ENCODE results near the gene IQSEC1. TPM values are rescaled to one million over a fixed set of nuclear protein-coding genes. Genes with fewer than 3 reads are reported as not detected.
A peak's percentile ranks its signal among the peaks of the same experiment; 100 is the strongest.

IQSEC1 gene
- total and polyA plus RNA-seq, 8 donors, result 24.9 to 57.0 (median 34.2) TPM

DNA sequence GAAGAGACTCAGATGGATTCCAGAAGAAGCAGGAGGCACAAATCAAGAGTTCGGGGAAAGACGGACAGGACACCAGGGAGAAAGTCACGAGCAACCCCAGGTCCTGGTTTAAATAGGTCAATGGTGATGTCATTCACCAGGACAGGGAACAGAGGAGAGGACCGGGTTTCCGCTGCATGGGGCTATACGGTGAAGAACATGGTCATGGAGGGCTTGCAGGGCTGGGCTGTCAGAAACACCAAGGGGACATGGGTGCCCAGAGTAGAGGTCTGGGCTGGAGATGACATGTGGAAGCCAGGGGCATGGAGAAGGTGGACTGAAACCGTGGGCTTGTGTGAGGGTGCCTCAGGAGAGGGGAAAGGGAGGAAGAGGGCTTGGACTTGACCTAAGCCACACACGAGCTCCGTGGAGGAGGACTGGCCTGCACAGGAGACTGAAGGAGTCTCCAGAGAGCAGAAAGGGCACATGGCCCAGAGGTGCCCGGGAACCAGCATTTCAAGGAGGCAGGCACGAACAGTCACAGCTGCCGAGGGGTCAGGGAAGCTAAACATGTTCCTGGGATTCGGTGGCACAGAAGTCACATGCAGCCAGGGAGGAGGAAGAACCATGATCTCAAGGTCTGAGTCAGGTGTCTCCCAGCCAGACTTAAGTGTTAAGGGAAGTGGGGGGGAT is 177.7 kb downstream of the IQSEC1 start:
- H3K36me3 ChIP-seq, result peaks cover 0 to 33% of the 10 kb centered on the region in 2 donors
- no peak for DNase-seq
- no peak overlapping the region for H3K4me3 ChIP-seq
- H3K27me3 ChIP-seq, result no peaks in the 10 kb centered on the region
- H3K27ac ChIP-seq, result no peak overlapping the region
- peak; percentile 7 for ATAC-seq
- H3K4me1 ChIP-seq, result peaks cover 0 to 19% of the 10 kb centered on the region in 2 donors
- H3K9me3 ChIP-seq, result no peaks in the 10 kb centered on the region
- TF ChIP-seq CTCF (IDR thresholded peaks at IDR 0.05), result no peak
- intact Hi-C loops (cut with DNase I), result no loop called here

- Histone ChIP-seq H3K36me3 (peaks cover 0 to 24% of the 10 kb centered on the region in 2 donors), H3K4me1 (peaks cover 0 to 19% of the 10 kb centered on the region in 2 donors), H3K4me3 (no peak overlapping the region), H3K27me3 (peaks cover 0 to 8% of the 10 kb centered on the region in 2 donors), H3K9me3 (no peaks in the 10 kb centered on the region), H3K27ac (no peak overlapping the region)
- no peak for TF ChIP-seq CTCF (IDR thresholded peaks at IDR 0.05)
- DNase-seq, result no peak
- intact Hi-C loops (cut with DNase I), result no loop called here
- no peak for ATAC-seq
Observed at GRCh38 chr3:12894629-12895028, 178.6 kb downstream of the IQSEC1 start.

DNA sequence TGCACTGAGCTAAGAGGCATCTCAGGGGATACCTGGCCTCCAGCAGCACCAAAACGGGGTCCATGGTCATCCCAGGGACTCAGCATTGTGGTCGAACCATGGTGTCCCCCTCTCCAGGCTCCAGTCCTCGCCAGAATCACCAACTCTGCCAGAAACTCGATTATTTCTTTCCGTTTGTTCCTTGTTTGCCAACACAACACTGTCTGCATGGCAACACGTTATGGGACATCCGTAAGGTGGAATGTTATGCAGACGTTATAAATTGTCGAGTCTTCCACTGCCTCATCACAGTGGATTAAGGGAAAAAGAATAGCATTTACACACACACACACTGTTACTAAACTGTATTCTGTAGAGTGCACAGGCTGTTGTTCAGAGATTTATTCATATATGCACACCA is 179.4 kb downstream of the IQSEC1 start:
- Histone ChIP-seq H3K9me3 (no peaks in the 10 kb centered on the region), H3K27me3 (peaks cover 0 to 11% of the 10 kb centered on the region in 2 donors), H3K27ac (no peak overlapping the region), H3K36me3 (peaks cover 0 to 17% of the 10 kb centered on the region in 2 donors), H3K4me1 (peaks cover 0 to 19% of the 10 kb centered on the region in 2 donors), H3K4me3 (no peak overlapping the region)
- intact Hi-C loops (cut with DNase I), result no loop called here
- no peak for TF ChIP-seq CTCF (IDR thresholded peaks at IDR 0.05)
- ATAC-seq (no peak), DNase-seq (no peak)

DNA sequence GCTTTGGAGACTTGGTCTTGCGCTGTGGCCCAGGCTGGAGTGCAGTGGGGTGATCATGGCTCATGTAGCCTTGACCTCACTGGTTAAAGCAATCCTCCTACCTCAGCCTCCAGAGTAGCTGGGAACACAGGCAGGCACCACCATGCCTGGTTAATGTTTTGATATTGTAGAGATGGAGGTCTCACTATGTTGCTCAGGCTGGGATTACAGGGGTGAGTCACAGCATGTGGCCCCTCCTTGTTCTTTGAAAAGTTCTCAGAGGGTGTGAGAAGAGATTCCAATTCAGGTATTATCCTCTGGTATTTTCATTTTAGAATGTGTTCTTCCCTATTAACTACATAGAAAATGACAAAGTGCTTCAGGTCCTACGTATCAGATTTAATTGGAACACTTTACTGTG is 180.0 kb downstream of the IQSEC1 start:
- intact Hi-C loops (cut with DNase I), result no loop called here

DNA sequence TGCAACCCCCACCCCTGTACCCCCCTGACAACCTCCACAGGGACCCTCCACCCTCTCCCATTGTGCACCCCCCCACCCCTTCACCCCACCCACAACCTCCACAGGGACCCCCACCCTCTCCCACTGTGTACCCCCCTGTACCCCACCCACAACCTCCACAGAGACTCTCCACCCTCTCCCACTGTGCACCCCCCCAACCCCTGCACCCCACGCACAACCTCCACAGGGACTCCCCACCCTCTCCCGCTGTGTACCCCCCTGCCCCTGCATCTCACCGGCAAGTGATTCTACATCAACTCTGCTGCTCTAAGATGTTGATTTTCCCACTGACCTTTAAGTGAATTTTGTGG is 180.4 kb downstream of the IQSEC1 start:
- Histone ChIP-seq H3K27me3 (peaks cover 0 to 13% of the 10 kb centered on the region in 2 donors), H3K9me3 (no peaks in the 10 kb centered on the region), H3K36me3 (peaks cover 0 to 6% of the 10 kb centered on the region in 2 donors), H3K27ac (no peak overlapping the region), H3K4me1 (peaks cover 0 to 19% of the 10 kb centered on the region in 2 donors), H3K4me3 (no peak overlapping the region)
- no peak for TF ChIP-seq CTCF (IDR thresholded peaks at IDR 0.05)
- ATAC-seq (no peak), DNase-seq (no peak)
- intact Hi-C loops (cut with DNase I), result no loop called here

More for the DNA sequence above, 180.0 kb downstream of the IQSEC1 start:
- H3K27ac ChIP-seq, result no peak overlapping the region
- ATAC-seq (no peak), DNase-seq (no peak)
- H3K9me3 ChIP-seq, result no peaks in the 10 kb centered on the region
- H3K27me3 ChIP-seq, result peaks cover 0 to 13% of the 10 kb centered on the region in 2 donors
- peaks cover 0 to 11% of the 10 kb centered on the region in 2 donors for H3K36me3 ChIP-seq
- H3K4me1 ChIP-seq, result peaks cover 0 to 19% of the 10 kb centered on the region in 2 donors
- no peak for TF ChIP-seq CTCF (IDR thresholded peaks at IDR 0.05)
- H3K4me3 ChIP-seq, result no peak overlapping the region
